Neural progenitor cell (in vitro differentiated cells): ENCODE results near the gene TSPAN11. TPM values are rescaled to one million over a fixed set of nuclear protein-coding genes. Genes with fewer than 3 reads are reported as not detected.

Experiments
- DNase-seq: peaks from one replicate; pipeline ENCODE4 v3.0.0-alpha.2; 2016; ENCODE audit warnings: low spot score
- H2AFZ ChIP-seq: fragments of 200-600 bp; sonication (generic); replicated peaks from 2 replicates; pipeline ENCODE4 v1.6.1; 2016; ENCODE audit warnings: antibody characterized with exemption
- H3F3A ChIP-seq: fragments of 200-600 bp; sonication (generic); 2 replicates; pipeline ENCODE4 v1.6.1; 2016; ENCODE audit warnings: antibody characterized with exemption, low read depth
- H3K27ac ChIP-seq: fragments of 200-600 bp; sonication (generic); 2 replicates; pipeline ENCODE4 v1.5.1; 2016; ENCODE audit warnings: mild to moderate bottlenecking
- H3K27me3 ChIP-seq: fragments of 200-600 bp; sonication (generic); 2 replicates; pipeline ENCODE4 v1.6.1; 2016; ENCODE audit warnings: mild to moderate bottlenecking, moderate library complexity
- H3K36me3 ChIP-seq: fragments of 200-600 bp; sonication (generic); 2 replicates; pipeline ENCODE4 v1.5.1; 2016
- H3K4me1 ChIP-seq: fragments of 200-600 bp; sonication (generic); 2 replicates; pipeline ENCODE4 v1.6.1; 2016; ENCODE audit warnings: mixed run types
- H3K4me2 ChIP-seq: fragments of 200-600 bp; sonication (generic); 2 replicates; pipeline ENCODE4 v1.6.1; 2016
- H3K4me3 ChIP-seq: fragments of 200-600 bp; sonication (generic); 2 replicates; pipeline ENCODE4 v1.5.1; 2016
- H3K79me2 ChIP-seq: fragments of 200-600 bp; sonication (generic); 2 replicates; pipeline ENCODE4 v1.6.1; 2016; ENCODE audit warnings: low read depth
- H3K9ac ChIP-seq: fragments of 200-600 bp; sonication (generic); 2 replicates; pipeline ENCODE4 v1.6.1; 2016
- H3K9me3 ChIP-seq: fragments of 200-600 bp; sonication (generic); 2 replicates; pipeline ENCODE4 v1.5.1; 2016; ENCODE audit warnings: low read depth
- H4K20me1 ChIP-seq: fragments of 200-600 bp; sonication (generic); 2 replicates; pipeline ENCODE4 v1.6.1; 2016; ENCODE audit warnings: low read depth
- H3K27ac Mint-ChIP-seq: 3 replicates; pipeline ENCODE4 v1.8.0; 2021; ENCODE audit warnings: mixed read lengths
- H3K27me3 Mint-ChIP-seq: 2 replicates; pipeline ENCODE4 v1.8.0; 2022; ENCODE audit warnings: low read depth, mild to moderate bottlenecking, inconsistent platforms, moderate library complexity, mixed read lengths; ENCODE audit not compliant: insufficient read depth
- H3K36me3 Mint-ChIP-seq: 3 replicates; pipeline ENCODE4 v1.8.0; 2021; ENCODE audit warnings: mixed read lengths
- H3K4me1 Mint-ChIP-seq: 3 replicates; pipeline ENCODE4 v1.8.0; 2021; ENCODE audit warnings: mixed read lengths
- H3K4me3 Mint-ChIP-seq: 3 replicates; pipeline ENCODE4 v1.8.0; 2021; ENCODE audit warnings: mild to moderate bottlenecking, moderate library complexity, mixed read lengths
- H3K9me3 Mint-ChIP-seq: 3 replicates; pipeline ENCODE4 v1.8.0; 2020; ENCODE audit warnings: mixed read lengths
- CTCF ChIP-seq: fragments of 200-600 bp; sonication (generic); IDR thresholded peaks from 2 replicates; pipeline ENCODE4 v1.5.1; 2017; ENCODE audit warnings: antibody characterized with exemption, mild to moderate bottlenecking
- EZH2 ChIP-seq: fragments of 200-600 bp; sonication (generic); IDR thresholded peaks from 2 replicates; pipeline ENCODE4 v1.6.1; 2017; ENCODE audit warnings: antibody characterized with exemption, mild to moderate bottlenecking, moderate library complexity
- EZH2phosphoT487 ChIP-seq: fragments of 200-600 bp; sonication (generic); IDR thresholded peaks from 2 replicates; pipeline ENCODE4 v1.6.1; 2017; ENCODE audit warnings: antibody characterized with exemption
- total RNA-seq: library from RNA; depleted of rRNA; stranded (reverse); fragments of >200 nt; gene quantifications from 2 replicates; pipeline ENCODE4 v1.2.3, GENCODE V29; 2015; ENCODE audit warnings: low replicate concordance

Gene TSPAN11
- total RNA-seq, 1 donor from 2014 or later = 7.4 TPM

DNA sequence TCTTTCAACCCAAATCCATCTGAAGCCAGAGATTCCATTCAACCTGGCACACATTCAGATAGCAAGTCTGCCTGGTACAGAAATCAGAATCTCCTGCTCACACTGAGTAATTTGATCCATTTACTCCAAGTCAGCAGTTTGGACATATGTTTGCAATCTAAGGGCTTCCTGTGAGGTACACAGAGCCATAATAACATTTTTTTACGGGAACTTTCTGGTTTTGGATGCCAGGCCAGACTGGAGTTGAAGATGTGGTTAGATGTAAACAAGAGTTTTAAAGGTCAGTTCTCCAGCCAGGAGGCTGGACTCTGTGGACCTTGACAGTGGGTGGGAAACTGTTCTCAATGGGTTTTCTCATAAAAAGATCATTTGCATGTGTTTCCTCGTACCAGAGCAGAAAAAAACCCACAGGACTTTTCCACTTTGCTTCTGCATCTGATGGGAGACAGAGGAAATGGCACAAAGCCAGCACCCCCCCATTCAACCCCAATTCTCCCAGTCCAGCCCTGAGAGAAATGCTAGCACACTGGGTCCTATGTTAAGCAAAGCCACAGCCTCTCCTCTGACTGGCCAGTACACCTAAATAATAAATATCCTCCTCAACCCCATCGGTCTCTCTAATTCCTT lies 17.7 kb upstream of the TSPAN11 start:
- H3K9me3 ChIP-seq = no peaks in the 10 kb centered on the region
- Mint-ChIP-seq H3K4me1 (peaks cover 35% of the 10 kb centered on the region), H3K36me3 (no peaks in the 10 kb centered on the region), H3K4me3 (no peak overlapping the region), H3K27ac (no peak overlapping the region), H3K27me3 (peaks cover 3% of the 10 kb centered on the region), H3K9me3 (no peaks in the 10 kb centered on the region)
- peaks cover 28% of the 10 kb centered on the region for H3K4me1 ChIP-seq
- H3K9ac ChIP-seq = no peak overlapping the region
- H3K4me3 ChIP-seq = no peak overlapping the region
- no peak overlapping the region for H3K27ac ChIP-seq
- H3K79me2 ChIP-seq = no peaks in the 10 kb centered on the region
- H3F3A ChIP-seq = peaks cover 23% of the 10 kb centered on the region
- no peaks in the 10 kb centered on the region for H3K36me3 ChIP-seq
- H2AFZ ChIP-seq = no peak overlapping the region
- DNase-seq = no peak
- H3K4me2 ChIP-seq = no peak overlapping the region
- no peak for TF ChIP-seq EZH2phosphoT487
- TF ChIP-seq EZH2 = no peak
- TF ChIP-seq CTCF = no peak
- H3K27me3 ChIP-seq = no peaks in the 10 kb centered on the region
- H4K20me1 ChIP-seq = no peaks in the 10 kb centered on the region

- Histone ChIP-seq H3K27ac (no peak overlapping the region), H4K20me1 (no peaks in the 10 kb centered on the region)
Observed at GRCh38 chr12:30909349-30910037, 17.1 kb upstream of the TSPAN11 start.

GRCh38 chr12:30910038-30910350 lies 16.6 kb upstream of the TSPAN11 start:
- Histone ChIP-seq H3K27ac (no peak overlapping the region), H3K9me3 (no peaks in the 10 kb centered on the region)
- no peak for TF ChIP-seq EZH2phosphoT487
- TF ChIP-seq EZH2 = no peak
- TF ChIP-seq CTCF = no peak

More at GRCh38 chr12:30909349-30910037, 17.1 kb upstream of the TSPAN11 start:
- Histone ChIP-seq H3K4me2 (no peak overlapping the region), H3K4me3 (no peak overlapping the region), H3K79me2 (no peaks in the 10 kb centered on the region), H3K27me3 (no peaks in the 10 kb centered on the region), H2AFZ (no peak overlapping the region), H3K36me3 (no peaks in the 10 kb centered on the region), H3K9me3 (no peaks in the 10 kb centered on the region), H3K9ac (no peak overlapping the region), H3K4me1 (peaks cover 28% of the 10 kb centered on the region), H3F3A (peaks cover 18% of the 10 kb centered on the region)
- peaks cover 3% of the 10 kb centered on the region for H3K27me3 Mint-ChIP-seq
- no peak for TF ChIP-seq EZH2
- TF ChIP-seq CTCF = no peak
- TF ChIP-seq EZH2phosphoT487 = no peak
- H3K9me3 Mint-ChIP-seq = no peaks in the 10 kb centered on the region
- peaks cover 35% of the 10 kb centered on the region for H3K4me1 Mint-ChIP-seq
- H3K4me3 Mint-ChIP-seq = no peak overlapping the region
- no peak for DNase-seq
- H3K36me3 Mint-ChIP-seq = no peaks in the 10 kb centered on the region
- H3K27ac Mint-ChIP-seq = no peak overlapping the region

More at GRCh38 chr12:30910038-30910350, 16.6 kb upstream of the TSPAN11 start:
- no peak overlapping the region for H3K4me3 Mint-ChIP-seq
- Histone ChIP-seq H3K9ac (no peak overlapping the region), H3K79me2 (no peaks in the 10 kb centered on the region), H3K4me3 (no peak overlapping the region), H3F3A (peaks cover 15% of the 10 kb centered on the region), H3K4me1 (peaks cover 28% of the 10 kb centered on the region), H3K36me3 (no peaks in the 10 kb centered on the region), H4K20me1 (no peaks in the 10 kb centered on the region), H3K27me3 (no peaks in the 10 kb centered on the region), H2AFZ (no peak overlapping the region), H3K4me2 (no peak overlapping the region)
- H3K4me1 Mint-ChIP-seq = peaks cover 35% of the 10 kb centered on the region
- peaks cover 3% of the 10 kb centered on the region for H3K27me3 Mint-ChIP-seq
- no peaks in the 10 kb centered on the region for H3K9me3 Mint-ChIP-seq
- H3K36me3 Mint-ChIP-seq = no peaks in the 10 kb centered on the region
- H3K27ac Mint-ChIP-seq = no peak overlapping the region
- no peak for DNase-seq
